NCI-H82 (cell line): Measurements from ENCODE around the gene APOC4.
A peak's percentile ranks its signal among the peaks of the same experiment; 100 is the strongest.
"Not testable (repeated sequence)": the region's sequence is repeated elsewhere in the genome, so short reads cannot be mapped to it uniquely, and the experiment has no call there.

Experiments used
- DNase-seq: peaks from one replicate; lab custom pipeline; 2025; lab: John Stamatoyannopoulos, UW

Gene APOC4

GRCh38 chr19:44914433-44915206 is 27.4 kb upstream of the APOC4 start, which contains the start of gene APOC1:
APOC1 (plus strand) TSS chr19:44914608; CDS start chr19:44914892, 284 bp downstream.
- DNase-seq = peak; percentile 95

- no peak for DNase-seq
These were observed 17.8 kb upstream of the APOC4 start for GRCh38 chr19:44924243-44924725.

- no peak for DNase-seq
These were observed 16.7 kb upstream of the APOC4 start for GRCh38 chr19:44925114-44925891.

- DNase-seq = not testable (repeated sequence)
These were observed 15.6 kb upstream of the APOC4 start for GRCh38 chr19:44926245-44927077.

GRCh38 chr19:44927746-44928145 is 14.3 kb upstream of the APOC4 start:
- DNase-seq = no peak

- no peak for DNase-seq
These were observed 11.9 kb upstream of the APOC4 start for GRCh38 chr19:44930088-44930487.

- no peak for DNase-seq
These were observed 10.5 kb upstream of the APOC4 start for GRCh38 chr19:44931541-44931940.

GRCh38 chr19:44939668-44940067 is 2.4 kb upstream of the APOC4 start:
- DNase-seq = no peak

- no peak for DNase-seq
These were observed 1.8 kb downstream of the APOC4 start for GRCh38 chr19:44943801-44944249.

GRCh38 chr19:44947041-44947581 is 5.1 kb downstream of the APOC4 start:
- DNase-seq = no peak

GRCh38 chr19:44948237-44948636 is 6.2 kb downstream of the APOC4 start:
- DNase-seq = no peak

GRCh38 chr19:44948763-44949374 is 6.8 kb downstream of the APOC4 start:
- DNase-seq = peak; percentile 45

- DNase-seq = no peak
These were observed 7.5 kb downstream of the APOC4 start for GRCh38 chr19:44949550-44949949.

- DNase-seq = peak; percentile 93
These were observed 9.4 kb downstream of the APOC4 start for GRCh38 chr19:44951179-44952159.

- DNase-seq = no peak
These were observed 12.2 kb downstream of the APOC4 start for GRCh38 chr19:44954278-44954648.

GRCh38 chr19:44954649-44955504 is 12.8 kb downstream of the APOC4 start, which contains the start of gene CLPTM1:
CLPTM1 (plus strand) TSS chr19:44955380; CDS start chr19:44955396, 16 bp downstream.
- DNase-seq = peak; percentile 99

GRCh38 chr19:44955505-44956439 is 13.7 kb downstream of the APOC4 start:
- DNase-seq = peak; percentile 25

GRCh38 chr19:44957526-44957925 is 15.5 kb downstream of the APOC4 start:
- DNase-seq = no peak
